Measurements from ENCODE around the gene KRTAP10-7. TPM values are rescaled to one million over a fixed set of nuclear protein-coding genes. Genes with fewer than 3 reads are reported as not detected.
"Not testable (repeated sequence)": the region's sequence is repeated elsewhere in the genome, so short reads cannot be mapped to it uniquely, and the experiment has no call there.

KRTAP10-7 gene
- total RNA-seq, 2 donors from 2014 or later, result not detected

- Histone ChIP-seq H3K27ac (no peak overlapping the region), H3K4me3 (no peak overlapping the region), H3K36me3 (replicated peaks in 1 of 2; ENCODE audit: insufficient read depth in 1 of 2, low read depth in 2 of 2) (no peaks in the 10 kb centered on the region), H3K9me3 (peaks cover 0 to 14% (median 0%) of the 10 kb centered on the region in 3 donors), H3K4me1 (no peaks in the 10 kb centered on the region), H3K27me3 (no peaks in the 10 kb centered on the region)
- intact Hi-C loops (cut with DNase I), result no loop called here
- TF ChIP-seq POLR2A (IDR thresholded peaks at IDR 0.05) (no peak), CTCF (IDR thresholded peaks at IDR 0.05) (no peak)
- ATAC-seq (no peak), DNase-seq (no peak)
- WGBS, 2 donors, result 73 to 81% methylated on average over 7 of the region's 7 CpGs
Observed at GRCh38 chr21:44625756-44626155, 25.4 kb downstream of the KRTAP10-7 start.

- WGBS, 2 donors, result 64 to 72% methylated on average over 7 to 10 of the region's 10 CpGs
- intact Hi-C loops (cut with DNase I), result no loop called here
- Histone ChIP-seq H3K4me1 (no peaks in the 10 kb centered on the region), H3K4me3 (no peak overlapping the region), H3K27ac (no peak overlapping the region), H3K9me3 (peaks cover 0 to 14% (median 0%) of the 10 kb centered on the region in 3 donors), H3K27me3 (no peaks in the 10 kb centered on the region), H3K36me3 (replicated peaks in 1 of 2; ENCODE audit: insufficient read depth in 1 of 2, low read depth in 2 of 2) (no peaks in the 10 kb centered on the region)
- no peak for TF ChIP-seq POLR2A (IDR thresholded peaks at IDR 0.05)
- TF ChIP-seq CTCF (IDR thresholded peaks at IDR 0.05), result no peak
- ATAC-seq, result no peak
- no peak for DNase-seq
Observed at GRCh38 chr21:44626262-44626661, 25.9 kb downstream of the KRTAP10-7 start.

GRCh38 chr21:44626673-44627143 lies 26.3 kb downstream of the KRTAP10-7 start, which contains the start of gene KRTAP10-9:
Gene KRTAP10-9 (plus strand): TSS chr21:44627093. CDS start chr21:44627172, 79 bp downstream.
- Histone ChIP-seq H3K4me1 (no peaks in the 10 kb centered on the region), H3K27me3 (no peaks in the 10 kb centered on the region), H3K4me3 (no peak within 1 kb of the TSS), H3K9me3 (peaks cover 0 to 14% (median 0%) of the 10 kb centered on the region in 3 donors), H3K36me3 (replicated peaks in 1 of 2; ENCODE audit: insufficient read depth in 1 of 2, low read depth in 2 of 2) (no peaks in the 10 kb centered on the region), H3K27ac (no peak within 1 kb of the TSS)
- ATAC-seq, result no peak
- TF ChIP-seq POLR2A (IDR thresholded peaks at IDR 0.05) (no peak), CTCF (IDR thresholded peaks at IDR 0.05) (no peak)
- no peak for DNase-seq
- intact Hi-C loops (cut with DNase I), result no loop called here
- 49 to 65% methylated on average over 4 to 6 of the region's 7 CpGs for WGBS, 2 donors

GRCh38 chr21:44627181-44627822 lies 26.9 kb downstream of the KRTAP10-7 start:
- H3K4me1 ChIP-seq; H3K27me3 ChIP-seq; DNase-seq; intact Hi-C loops (cut with DNase I); H3K27ac ChIP-seq; ATAC-seq; H3K36me3 ChIP-seq (replicated peaks in 1 of 2; ENCODE audit: insufficient read depth in 1 of 2, low read depth in 2 of 2); H3K4me3 ChIP-seq: not testable (repeated sequence)
- H3K9me3 ChIP-seq, result peaks cover 0 to 17% (median 0%) of the 10 kb centered on the region in 3 donors
- 64 to 68% methylated on average over 11 to 15 of the region's 20 CpGs for WGBS, 2 donors

GRCh38 chr21:44627831-44628233 lies 27.4 kb downstream of the KRTAP10-7 start:
- H3K9me3 ChIP-seq, result peaks cover 0 to 15% (median 0%) of the 10 kb centered on the region in 3 donors
- H3K27ac ChIP-seq; ATAC-seq; DNase-seq; H3K36me3 ChIP-seq (replicated peaks in 1 of 2; ENCODE audit: insufficient read depth in 1 of 2, low read depth in 2 of 2); H3K4me1 ChIP-seq; H3K27me3 ChIP-seq; intact Hi-C loops (cut with DNase I); H3K4me3 ChIP-seq: not testable (repeated sequence)
- 20 to 43% methylated on average over 1 to 10 of the region's 15 CpGs for WGBS, 2 donors
